ENCODE data around the gene SMTNL1.

Gene SMTNL1

DNA sequence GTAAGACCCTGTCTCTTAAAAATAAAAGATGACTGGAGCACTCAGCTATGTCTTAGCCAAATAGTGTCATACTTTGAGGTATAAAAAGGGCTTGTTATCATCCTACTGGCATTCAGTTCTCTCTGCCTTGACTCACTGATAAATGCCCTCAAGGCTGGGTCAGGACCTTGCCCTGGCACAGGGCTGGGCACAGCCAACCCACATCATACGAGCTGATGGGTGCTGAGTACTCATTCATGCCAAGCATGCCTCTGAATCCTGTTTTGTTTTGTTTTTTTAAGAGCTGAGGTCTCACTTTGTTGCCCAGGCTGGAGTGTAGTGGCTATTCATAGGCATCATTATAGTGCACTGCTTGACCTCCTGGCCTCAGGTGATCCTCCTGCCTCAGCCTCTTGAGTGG, 1.9 kb downstream of the SMTNL1 start:
- TF ChIP-seq, protein P1, sequence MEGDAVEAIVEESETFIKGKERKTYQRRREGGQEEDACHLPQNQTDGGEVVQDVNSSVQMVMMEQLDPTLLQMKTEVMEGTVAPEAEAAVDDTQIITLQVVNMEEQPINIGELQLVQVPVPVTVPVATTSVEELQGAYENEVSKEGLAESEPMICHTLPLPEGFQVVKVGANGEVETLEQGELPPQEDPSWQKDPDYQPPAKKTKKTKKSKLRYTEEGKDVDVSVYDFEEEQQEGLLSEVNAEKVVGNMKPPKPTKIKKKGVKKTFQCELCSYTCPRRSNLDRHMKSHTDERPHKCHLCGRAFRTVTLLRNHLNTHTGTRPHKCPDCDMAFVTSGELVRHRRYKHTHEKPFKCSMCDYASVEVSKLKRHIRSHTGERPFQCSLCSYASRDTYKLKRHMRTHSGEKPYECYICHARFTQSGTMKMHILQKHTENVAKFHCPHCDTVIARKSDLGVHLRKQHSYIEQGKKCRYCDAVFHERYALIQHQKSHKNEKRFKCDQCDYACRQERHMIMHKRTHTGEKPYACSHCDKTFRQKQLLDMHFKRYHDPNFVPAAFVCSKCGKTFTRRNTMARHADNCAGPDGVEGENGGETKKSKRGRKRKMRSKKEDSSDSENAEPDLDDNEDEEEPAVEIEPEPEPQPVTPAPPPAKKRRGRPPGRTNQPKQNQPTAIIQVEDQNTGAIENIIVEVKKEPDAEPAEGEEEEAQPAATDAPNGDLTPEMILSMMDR (IDR thresholded peaks at IDR 0.05; ENCODE audit: borderline replicate concordance, insufficient read depth, low read depth, low read length): no peak
- no peak overlapping the region for H3K4me3 ChIP-seq (ENCODE audit: low read depth, low read length)

- H3K4me3 ChIP-seq (ENCODE audit: low read depth, low read length): no peak overlapping the region
- TF ChIP-seq, protein P1 (IDR thresholded peaks at IDR 0.05; ENCODE audit: borderline replicate concordance, insufficient read depth, low read depth, low read length): no peak
These were observed 3.8 kb downstream of the SMTNL1 start for GRCh38 chr11:57541169-57541568.

- TF ChIP-seq, protein P1 (IDR thresholded peaks at IDR 0.05; ENCODE audit: borderline replicate concordance, insufficient read depth, low read depth, low read length): no peak
These were observed 5.2 kb downstream of the SMTNL1 start for GRCh38 chr11:57542582-57542981.

DNA sequence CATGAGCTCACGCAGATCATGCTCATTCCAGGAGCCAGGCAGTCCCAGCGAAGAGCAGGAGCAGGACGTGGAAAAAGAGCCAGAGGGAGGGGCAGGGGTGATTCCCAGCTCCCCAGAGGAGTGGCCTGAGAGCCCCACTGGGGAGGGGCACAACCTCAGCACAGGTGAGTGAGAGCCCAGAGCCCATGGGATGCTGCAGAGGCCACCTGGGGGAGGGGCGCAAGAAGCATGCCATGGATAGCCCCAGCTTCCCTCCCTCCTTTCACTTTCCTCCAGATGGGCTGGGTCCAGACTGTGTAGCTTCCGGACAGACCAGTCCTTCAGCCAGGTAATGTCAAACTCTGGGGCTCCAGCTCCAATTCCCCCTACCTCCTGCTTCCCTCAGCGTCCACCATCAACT, 6.2 kb downstream of the SMTNL1 start:
- TF ChIP-seq, protein P1 (IDR thresholded peaks at IDR 0.05; ENCODE audit: borderline replicate concordance, insufficient read depth, low read depth, low read length): no peak
- no peak overlapping the region for H3K4me3 ChIP-seq (ENCODE audit: low read depth, low read length)

More at GRCh38 chr11:57542582-57542981, 5.2 kb downstream of the SMTNL1 start:
- no peak overlapping the region for H3K4me3 ChIP-seq (ENCODE audit: low read depth, low read length)

GRCh38 chr11:57544566-57544965, 7.2 kb downstream of the SMTNL1 start:
- TF ChIP-seq, protein P1 (IDR thresholded peaks at IDR 0.05; ENCODE audit: borderline replicate concordance, insufficient read depth, low read depth, low read length): no peak
- H3K4me3 ChIP-seq (ENCODE audit: low read depth, low read length): no peak overlapping the region

GRCh38 chr11:57545883-57546282, 8.5 kb downstream of the SMTNL1 start:
- no peak overlapping the region for H3K4me3 ChIP-seq (ENCODE audit: low read depth, low read length)
- TF ChIP-seq, protein P1 (IDR thresholded peaks at IDR 0.05; ENCODE audit: borderline replicate concordance, insufficient read depth, low read depth, low read length): no peak

- TF ChIP-seq, protein P1 (IDR thresholded peaks at IDR 0.05; ENCODE audit: borderline replicate concordance, insufficient read depth, low read depth, low read length): no peak
- H3K4me3 ChIP-seq (ENCODE audit: low read depth, low read length): no peak overlapping the region
These were observed 9.1 kb downstream of the SMTNL1 start for GRCh38 chr11:57546451-57546850.
